Fibroblast of skin of right quadriceps (primary cell): Measurements from ENCODE around the gene DCTD.

Experiments used
- DNase-seq: peaks from one replicate; pipeline ENCODE4 v3.0.0-alpha.2; 2013

Gene DCTD

GRCh38 chr4:182888891-182889290, 28.3 kb downstream of the DCTD start:
- DNase-seq: no peak

DNA sequence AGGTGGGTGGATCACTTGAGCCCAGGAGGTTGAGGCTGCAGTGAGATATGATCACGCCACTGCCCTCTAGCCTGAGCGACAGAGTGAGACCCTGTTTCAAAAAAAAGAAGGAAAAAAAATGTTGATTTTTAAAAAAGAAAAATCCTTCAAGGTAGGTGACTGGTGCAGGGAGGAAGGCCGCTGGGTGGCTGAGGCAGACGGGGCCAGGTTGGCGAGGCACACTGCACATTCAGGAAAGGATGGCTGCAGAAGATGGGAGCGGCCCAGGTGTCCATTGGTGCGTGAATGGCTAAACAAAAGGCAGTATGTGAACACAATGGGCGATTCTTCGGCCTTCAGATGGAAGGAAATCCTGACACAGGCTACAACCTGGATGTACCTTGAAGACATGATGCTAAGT, 30.4 kb downstream of the DCTD start:
- no peak for DNase-seq

DNA sequence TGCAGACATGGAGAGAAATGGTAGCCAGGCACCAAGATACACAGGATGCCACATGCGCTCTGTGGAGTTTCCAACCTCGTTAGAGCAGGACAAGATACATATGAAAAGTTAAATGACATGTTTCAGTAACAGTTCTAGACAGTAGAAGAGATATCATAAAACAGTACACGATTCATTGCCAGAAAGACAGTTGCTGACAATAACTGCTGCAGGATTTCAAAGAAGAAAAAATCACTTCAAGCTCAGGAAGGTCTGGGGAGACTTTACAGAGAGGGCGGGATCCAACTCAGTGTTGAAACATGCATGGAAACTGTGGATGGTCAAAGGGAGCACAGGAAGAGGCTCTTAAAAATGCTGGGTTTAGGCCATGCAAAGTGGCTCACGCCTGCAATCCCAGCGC, 31.0 kb downstream of the DCTD start:
- DNase-seq: no peak

DNA sequence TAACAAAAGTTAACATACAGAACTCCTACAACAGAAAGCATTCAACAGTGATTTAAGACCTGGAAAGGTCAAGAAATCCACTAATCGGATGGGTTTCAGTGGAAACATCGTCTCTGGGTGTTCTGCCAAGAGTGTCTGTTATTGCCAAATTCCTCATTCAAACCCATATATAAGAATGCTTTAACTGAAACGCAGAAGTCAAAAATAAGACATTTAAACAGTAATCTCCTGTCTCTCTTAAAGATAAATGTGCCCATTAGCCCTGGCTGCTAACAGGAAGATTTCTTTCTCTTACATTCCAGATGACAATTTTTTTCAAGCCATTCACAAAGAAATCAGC, 31.5 kb downstream of the DCTD start:
- peak; percentile 67 for DNase-seq

DNA sequence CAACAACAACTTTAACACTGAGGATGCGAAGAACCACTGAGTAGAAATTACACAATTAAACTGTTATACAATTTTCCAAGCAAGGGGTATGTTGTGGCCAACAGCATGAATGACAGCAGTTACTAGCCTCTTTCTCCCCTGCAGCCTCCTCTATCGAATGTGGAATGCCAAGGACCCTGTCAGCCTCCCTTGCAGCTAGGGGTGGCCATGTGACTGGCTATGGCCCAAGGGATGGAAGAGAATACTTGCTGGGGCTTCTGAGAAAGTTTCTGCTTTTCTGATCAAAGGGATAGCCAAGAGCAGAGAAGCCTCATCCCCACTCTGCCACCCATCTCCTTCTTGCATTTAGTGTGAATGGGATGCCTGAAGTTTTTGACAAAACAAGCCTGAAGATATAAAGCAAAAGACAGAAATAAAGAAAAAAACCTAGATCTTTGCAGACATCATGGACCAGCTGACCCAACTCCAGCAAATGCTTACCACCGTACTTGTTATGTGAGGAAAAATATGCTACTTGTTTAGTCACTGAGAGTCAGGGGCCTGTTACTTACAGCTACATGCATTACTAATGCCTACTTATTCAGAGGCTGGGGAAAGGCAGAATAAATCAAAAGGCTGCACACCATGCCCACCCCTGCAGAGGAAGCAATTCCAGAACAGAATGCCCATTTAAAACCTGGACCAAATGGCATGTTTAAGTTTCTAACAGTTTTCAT, 32.0 kb downstream of the DCTD start:
- no peak for DNase-seq

DNA sequence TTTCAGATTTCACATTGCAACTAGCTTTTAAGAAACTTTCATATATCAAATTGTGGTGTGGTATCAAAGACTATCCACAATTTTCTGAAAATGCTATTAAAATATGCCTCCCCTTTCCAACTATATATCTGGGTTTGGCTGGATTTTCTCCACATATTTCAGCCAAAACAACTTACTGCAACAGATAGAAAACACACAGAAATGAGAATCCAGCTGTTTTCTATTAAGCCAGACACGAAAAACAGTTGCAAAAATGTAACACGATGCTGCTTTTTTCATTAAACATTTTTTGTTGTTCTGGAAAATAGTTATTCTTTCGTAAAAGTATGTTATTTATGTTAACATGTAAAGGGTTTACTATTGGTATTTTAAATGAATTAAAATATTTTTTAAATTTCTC, 33.1 kb downstream of the DCTD start:
- peak; percentile 40 for DNase-seq

DNA sequence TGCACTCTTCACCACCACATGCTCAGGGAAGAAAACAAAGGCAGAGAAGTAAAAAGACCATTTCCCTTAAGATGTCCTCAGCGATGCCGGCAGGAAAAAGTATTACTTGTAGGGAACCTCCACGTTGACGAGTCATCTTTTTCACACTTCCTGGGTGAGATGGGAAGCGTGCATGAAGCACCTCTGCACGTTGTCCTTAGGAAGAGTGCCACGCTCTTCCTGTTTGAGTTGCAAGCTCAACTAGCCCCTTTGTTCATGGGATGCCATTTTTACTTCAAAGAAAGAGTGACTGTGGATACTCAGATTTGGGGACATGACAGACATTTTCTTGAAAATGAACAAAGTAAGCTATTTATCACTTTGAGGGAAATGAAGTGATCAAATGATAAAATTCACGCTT, 33.8 kb downstream of the DCTD start:
- no peak for DNase-seq

DNA sequence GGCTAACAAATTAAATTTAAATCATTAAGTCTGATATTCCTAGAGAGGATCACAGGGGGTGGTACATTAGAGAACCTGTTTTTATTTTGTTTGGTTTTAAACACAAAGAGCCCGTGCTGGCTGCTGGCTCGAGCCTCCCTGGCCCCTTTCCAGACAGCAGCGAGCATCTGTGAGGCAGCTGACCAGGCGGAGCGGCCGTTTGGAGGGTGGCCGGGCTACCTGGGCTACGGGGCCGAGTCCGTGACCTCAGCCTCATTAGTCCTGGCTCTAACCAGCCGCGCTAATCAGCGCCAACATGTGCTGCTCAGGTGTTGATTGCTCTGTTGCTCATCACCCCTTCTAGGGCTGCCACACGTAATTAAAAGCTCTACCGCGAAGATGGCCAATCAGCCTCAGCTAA, 35.3 kb downstream of the DCTD start:
- no peak for DNase-seq

GRCh38 chr4:182880387-182881356, 36.5 kb downstream of the DCTD start:
- DNase-seq: no peak

- no peak for DNase-seq
Measured at GRCh38 chr4:182879913-182880312, 37.3 kb downstream of the DCTD start.

DNA sequence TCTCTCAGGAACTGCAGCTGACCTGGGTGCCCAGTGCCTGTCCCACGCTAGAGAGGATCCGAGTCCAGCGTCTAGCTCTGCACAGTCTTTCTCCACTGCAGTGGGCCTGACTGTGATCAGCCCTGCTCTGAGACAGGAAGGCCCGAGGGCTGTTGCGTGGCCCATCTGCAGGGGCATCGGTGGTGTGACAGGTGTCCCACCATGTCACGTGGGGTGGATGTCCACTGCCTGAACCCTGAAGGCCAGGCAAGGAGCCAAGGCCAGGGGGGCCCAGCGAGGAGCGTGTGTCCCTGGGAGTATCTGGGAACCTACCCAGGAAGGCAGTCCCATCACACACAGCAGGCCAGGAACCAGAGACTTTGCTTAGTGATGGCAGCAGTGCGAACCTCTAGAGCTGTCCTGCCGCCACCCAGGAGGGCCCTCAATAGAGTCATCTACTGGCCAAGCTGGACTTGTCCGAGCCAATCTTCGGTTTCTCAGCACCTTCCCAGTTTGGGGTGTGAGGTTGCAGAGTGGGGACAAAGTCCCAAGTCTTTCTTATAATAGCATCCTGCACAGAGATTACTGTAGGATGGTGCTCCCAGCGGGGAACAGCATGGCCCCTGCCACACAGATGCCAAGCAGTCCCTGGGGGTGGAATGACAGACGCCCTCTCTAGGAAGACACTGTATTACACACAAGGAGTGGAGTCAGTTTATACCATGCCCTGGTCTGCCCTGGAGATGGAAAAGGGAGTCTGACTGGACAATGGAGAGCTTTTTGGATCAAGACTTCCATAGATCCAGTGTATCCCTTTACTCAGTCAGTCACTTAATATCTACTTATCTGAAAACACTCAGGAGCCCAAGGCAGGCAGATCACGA, 38.3 kb downstream of the DCTD start:
- no peak for DNase-seq

DNA sequence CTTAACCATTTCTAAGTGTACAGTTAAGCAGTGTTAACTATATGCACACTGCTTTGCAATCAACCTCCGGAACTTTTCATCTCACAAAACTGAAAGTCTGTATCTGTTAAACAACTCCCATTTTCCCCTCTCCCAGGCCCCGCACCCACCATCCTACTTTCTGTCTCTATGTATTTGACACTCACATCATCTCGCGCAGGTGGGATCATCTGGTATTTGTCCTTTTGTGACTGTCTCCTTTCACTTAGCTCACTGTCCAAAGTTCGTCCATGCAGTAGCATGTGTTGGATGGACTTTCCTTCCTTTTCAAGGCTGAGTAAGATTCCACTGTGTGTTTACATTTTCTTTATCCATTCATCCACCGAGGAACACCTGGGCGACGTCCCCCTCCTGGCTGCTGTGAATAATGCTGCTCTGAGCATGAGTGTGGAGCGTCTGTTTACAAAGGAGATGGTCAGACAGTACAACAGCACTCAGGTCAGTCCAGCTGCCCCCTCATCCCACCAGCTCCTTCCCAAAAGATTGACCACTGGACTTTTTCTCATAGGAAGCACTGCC, 39.8 kb downstream of the DCTD start:
- DNase-seq: no peak

DNA sequence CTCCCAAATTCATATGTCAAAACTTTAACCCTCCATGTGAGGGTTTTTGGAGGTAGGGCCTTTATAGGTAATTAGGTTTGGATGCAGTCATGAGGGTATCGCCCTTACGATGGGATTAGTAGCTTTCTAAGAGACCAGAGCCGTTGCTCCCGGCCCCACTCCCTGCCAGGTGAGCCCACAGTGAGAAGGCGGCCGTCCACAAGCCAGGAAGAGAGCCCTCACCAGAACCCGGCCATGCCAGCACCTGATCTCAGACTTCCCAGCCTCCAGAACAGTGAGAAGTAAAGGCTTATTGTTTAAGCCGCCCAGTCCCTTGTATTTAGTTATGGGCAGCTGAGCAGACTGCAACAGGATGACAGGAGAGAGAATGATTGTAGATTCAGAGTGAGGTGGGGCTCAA, 40.8 kb downstream of the DCTD start:
- no peak for DNase-seq

GRCh38 chr4:182875453-182876405, 41.5 kb downstream of the DCTD start:
- no peak for DNase-seq

- DNase-seq: no peak
Measured at GRCh38 chr4:182874797-182875345, 42.3 kb downstream of the DCTD start.

GRCh38 chr4:182874304-182874751, 42.9 kb downstream of the DCTD start:
- no peak for DNase-seq

GRCh38 chr4:182873726-182874125, 43.5 kb downstream of the DCTD start:
- DNase-seq: no peak

GRCh38 chr4:182873289-182873688, 43.9 kb downstream of the DCTD start:
- no peak for DNase-seq

GRCh38 chr4:182872886-182873285, 44.3 kb downstream of the DCTD start:
- no peak for DNase-seq

DNA sequence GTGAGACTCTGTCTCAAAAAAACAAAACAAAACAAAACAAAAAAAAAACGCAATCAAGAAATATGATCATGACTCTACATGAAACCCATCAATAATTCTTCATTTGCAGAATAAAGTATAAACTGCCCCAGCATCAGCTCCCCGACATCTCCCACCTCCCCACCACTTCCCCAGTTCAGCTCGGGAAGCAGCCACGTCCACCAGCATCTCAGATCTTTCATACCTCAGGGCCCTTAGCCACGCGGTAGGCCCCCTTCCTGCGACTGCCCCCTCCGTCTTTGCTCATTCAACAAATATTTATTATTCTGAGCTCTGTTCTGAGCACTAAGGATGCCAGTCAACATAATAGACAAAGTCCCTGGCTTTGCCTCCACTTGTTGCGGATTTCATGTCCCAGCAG, 45.6 kb downstream of the DCTD start:
- no peak for DNase-seq

DNA sequence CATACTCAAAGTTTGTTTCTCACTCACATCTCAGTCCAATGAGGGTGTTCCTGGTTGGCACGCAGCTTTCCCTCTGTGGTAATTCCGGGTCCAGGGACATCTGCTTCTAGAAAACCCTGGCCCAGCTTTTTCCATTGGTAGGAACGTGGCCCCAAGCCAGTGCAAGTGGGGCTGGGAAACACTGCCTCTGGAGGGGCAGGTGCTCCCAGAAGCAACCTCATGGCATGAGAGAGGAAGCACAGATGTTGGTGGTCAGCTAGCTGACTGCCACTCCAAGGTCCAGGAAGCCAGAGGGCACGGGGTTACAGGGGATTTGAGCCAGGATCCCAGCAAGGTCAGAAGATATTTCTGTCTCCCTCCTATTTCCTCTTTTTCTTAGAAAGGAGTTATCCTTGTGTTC, 47.5 kb downstream of the DCTD start:
- DNase-seq: no peak
